AG09319 (cell line): ENCODE measurements around the gene LY86.

ENCODE experiments used
- DNase-seq: peaks from one replicate; pipeline ENCODE4 v3.0.0-alpha.2; 2010; ENCODE audit warnings: low read depth; ENCODE audit errors: extremely low read depth
- TF ChIP-seq, protein P1 (sequence below): IDR thresholded peaks from 2 replicates; pipeline ENCODE4 v1.5.1; 2011; ENCODE audit warnings: low read depth, mild to moderate bottlenecking, inconsistent platforms, low read length, moderate library complexity

LY86 gene

DNA sequence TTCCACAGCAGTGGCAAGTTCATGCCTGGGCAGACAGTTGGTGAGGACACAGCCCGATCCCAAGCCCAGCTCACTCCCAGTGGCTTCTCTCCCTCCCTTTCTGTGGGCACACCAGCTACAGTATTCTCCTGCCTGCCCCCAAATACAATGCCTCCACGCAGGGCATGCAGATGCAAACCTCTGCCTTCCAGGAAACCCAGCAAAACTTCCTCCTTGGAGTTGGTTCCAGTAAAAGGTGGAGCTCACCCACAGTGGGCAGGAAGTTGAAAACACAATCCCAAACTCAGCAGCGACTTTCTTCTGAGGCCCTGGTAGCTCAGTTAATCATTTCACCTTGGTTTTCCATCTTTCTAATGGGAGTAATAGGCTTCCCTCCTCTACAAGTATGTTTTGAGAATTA is 93.7 kb downstream of the LY86 start:
- no peak for DNase-seq
- TF ChIP-seq, protein P1, sequence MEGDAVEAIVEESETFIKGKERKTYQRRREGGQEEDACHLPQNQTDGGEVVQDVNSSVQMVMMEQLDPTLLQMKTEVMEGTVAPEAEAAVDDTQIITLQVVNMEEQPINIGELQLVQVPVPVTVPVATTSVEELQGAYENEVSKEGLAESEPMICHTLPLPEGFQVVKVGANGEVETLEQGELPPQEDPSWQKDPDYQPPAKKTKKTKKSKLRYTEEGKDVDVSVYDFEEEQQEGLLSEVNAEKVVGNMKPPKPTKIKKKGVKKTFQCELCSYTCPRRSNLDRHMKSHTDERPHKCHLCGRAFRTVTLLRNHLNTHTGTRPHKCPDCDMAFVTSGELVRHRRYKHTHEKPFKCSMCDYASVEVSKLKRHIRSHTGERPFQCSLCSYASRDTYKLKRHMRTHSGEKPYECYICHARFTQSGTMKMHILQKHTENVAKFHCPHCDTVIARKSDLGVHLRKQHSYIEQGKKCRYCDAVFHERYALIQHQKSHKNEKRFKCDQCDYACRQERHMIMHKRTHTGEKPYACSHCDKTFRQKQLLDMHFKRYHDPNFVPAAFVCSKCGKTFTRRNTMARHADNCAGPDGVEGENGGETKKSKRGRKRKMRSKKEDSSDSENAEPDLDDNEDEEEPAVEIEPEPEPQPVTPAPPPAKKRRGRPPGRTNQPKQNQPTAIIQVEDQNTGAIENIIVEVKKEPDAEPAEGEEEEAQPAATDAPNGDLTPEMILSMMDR = no peak

GRCh38 chr6:6683969-6684833 is 95.7 kb downstream of the LY86 start:
- DNase-seq = no peak
- TF ChIP-seq, protein P1 = no peak

- TF ChIP-seq, protein P1 = no peak
- DNase-seq = no peak
Measured at GRCh38 chr6:6685249-6686040, 96.9 kb downstream of the LY86 start.

- TF ChIP-seq, protein P1 = no peak
- no peak for DNase-seq
Measured at GRCh38 chr6:6686176-6686575, 97.7 kb downstream of the LY86 start.

DNA sequence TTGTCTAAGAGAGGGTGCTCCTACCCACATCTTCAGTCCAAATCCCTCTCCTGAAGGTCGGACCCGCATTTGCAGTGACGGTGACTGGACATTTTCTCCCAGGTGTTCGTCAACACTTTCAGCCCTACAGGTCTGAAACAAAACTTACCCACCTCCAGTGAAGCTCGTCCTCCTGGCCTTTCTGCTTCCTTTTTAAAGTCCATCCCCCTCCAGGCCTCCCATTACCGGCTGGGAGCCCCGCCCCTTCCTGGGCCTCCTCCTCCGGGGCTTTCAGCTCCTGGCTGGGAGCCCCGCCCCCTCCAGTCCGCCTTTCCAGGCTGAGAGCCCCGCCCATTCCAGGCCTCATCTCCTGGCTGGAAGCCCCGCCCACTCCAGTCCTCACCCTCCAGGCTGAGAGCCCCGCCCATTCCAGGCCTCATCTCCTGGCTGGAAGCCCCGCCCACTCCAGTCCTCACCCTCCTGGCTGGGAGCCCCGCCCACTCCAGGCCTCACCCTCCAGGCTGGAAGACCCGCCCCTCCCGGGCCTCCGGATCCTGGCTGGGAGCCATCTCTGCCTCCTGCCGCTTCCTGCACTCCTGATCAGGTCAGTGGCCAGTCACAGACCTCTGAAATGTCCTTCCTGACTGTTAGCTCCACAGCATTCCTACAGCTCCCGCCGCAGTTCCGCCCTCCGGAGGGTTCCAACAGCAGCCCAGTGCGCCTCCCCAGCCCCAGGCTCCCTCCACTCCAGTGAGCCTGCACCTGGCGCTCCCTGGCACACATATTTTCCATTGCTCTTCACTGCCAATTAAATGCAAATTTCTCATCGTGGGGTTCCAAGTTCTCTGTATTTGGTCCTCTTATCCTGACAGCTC is 98.5 kb downstream of the LY86 start:
- TF ChIP-seq, protein P1 = no peak
- DNase-seq = no peak

DNA sequence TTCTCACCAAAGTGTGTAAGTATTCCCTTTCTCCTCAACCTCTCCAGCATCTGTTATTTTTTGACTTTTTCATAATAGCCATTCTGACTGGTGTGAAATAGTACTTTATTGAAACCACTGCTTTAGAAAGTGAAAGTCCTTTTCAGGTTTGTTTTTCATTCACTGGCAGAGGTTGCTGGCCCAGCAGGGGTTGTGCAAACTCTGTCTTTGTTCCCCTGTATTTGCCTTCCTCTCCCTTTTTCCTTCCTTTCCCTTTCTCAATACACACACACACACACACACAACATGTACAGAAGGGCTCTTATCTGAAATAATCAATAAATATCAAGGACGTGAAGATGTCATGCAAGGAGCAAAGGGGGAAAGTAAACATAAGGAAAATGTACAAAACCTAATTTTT is 99.8 kb downstream of the LY86 start:
- DNase-seq = no peak

More for the DNA sequence above, 99.8 kb downstream of the LY86 start:
- TF ChIP-seq, protein P1 = no peak
